ENCODE measurements around the gene FNDC4. TPM values are rescaled to one million over a fixed set of nuclear protein-coding genes. Genes with fewer than 3 reads are reported as not detected.

The FNDC4 gene
- total and polyA plus RNA-seq, 2 of the 8 experiments (the other 6 are each of a cell fraction or from before 2014, with no cell fraction given): 14.1 to 14.7 TPM

DNA sequence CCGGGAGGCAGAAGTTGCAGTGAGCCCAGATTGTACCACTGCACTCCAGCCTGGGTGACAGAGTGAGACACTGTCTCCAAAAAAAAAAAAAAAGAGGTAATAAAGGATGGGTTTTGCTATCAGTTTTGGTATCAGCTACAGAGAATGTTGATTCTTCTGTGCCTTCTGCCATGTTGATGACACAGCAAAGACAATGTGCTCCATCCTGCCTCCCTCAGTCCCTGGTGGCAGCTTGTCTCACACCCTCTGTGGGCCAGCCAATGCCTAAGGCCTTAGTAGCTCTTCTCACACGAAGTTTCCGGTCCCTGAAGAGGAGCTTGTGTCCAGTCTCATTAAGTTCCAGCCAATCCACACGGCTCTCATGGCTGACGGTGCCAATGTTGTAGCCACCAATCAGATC, 23.0 kb downstream of the FNDC4 start:
- H2BK120ac ChIP-seq (replicated peaks; ENCODE audit: low read depth, low read length): no peak overlapping the region
- ChIA-PET CTCF (ENCODE audit: partially characterized antibody) (interaction anchor here (1.0 kb wide), 1 partner anchor 210 kb away, joined by 3 read pairs; no protein-coding TSS in a partner anchor), POLR2A (ENCODE audit: partially characterized antibody) (no interaction called here)
- 90% methylated on average over 5 of the region's 5 CpGs; no CpG with 5 or more reads in 1 of the 2 experiments for WGBS, 2 experiments (ENCODE audit: extremely low coverage in 1 of 2, insufficient coverage in 1 of 2, insufficient read length in 1 of 2, insufficient replicate concordance in 2 of 2, low coverage in 1 of 2, low lambda C conversion rate in 2 of 2, missing lambda C conversion rate in 1 of 2)
- H3K23me2 ChIP-seq (ENCODE audit: low read depth, low read length): no peaks in the 10 kb centered on the region
- H3K4ac ChIP-seq (replicated peaks; ENCODE audit: insufficient read length, low read depth, low read length): no peak overlapping the region
- no peaks in the 10 kb centered on the region for H3K4me1 ChIP-seq (replicated peaks in 1 of 4; ENCODE audit: control insufficient read depth in 3 of 4, insufficient read depth in 4 of 4, low read length in 3 of 4)
- H3K4me2 ChIP-seq (ENCODE audit: insufficient read depth in 1 of 2, low read depth in 2 of 2, low read length in 2 of 2): no peak overlapping the region
- no peaks in the 10 kb centered on the region for H4K20me1 ChIP-seq (replicated peaks in 1 of 2; ENCODE audit: control insufficient read depth in 1 of 2, insufficient read depth in 2 of 2, low read length in 2 of 2)
- H3K23ac ChIP-seq (ENCODE audit: insufficient read length): no peak overlapping the region
- H3K9ac ChIP-seq (replicated peaks in 1 of 4; ENCODE audit: extremely low read depth in 1 of 4, low read depth in 3 of 4, low read length in 3 of 4): no peak overlapping the region
- no peak overlapping the region for H2AK5ac ChIP-seq (ENCODE audit: low read depth, low read length)
- H3K18ac ChIP-seq (ENCODE audit: extremely low read depth, low read length): no peak overlapping the region
- FAIRE-seq (no peak), DNase-seq (ENCODE audit: low read depth in 1 of 2, low spot score in 2 of 2) (no peak)
- H3K27me3 ChIP-seq (replicated peaks in 1 of 4; ENCODE audit: control insufficient read depth in 3 of 4, extremely low read depth in 1 of 4, insufficient read depth in 3 of 4, low read length in 3 of 4): no peaks in the 10 kb centered on the region
- H4K5ac ChIP-seq (ENCODE audit: insufficient read length, low read depth, low read length): no peak overlapping the region
- no peaks in the 10 kb centered on the region for H3K9me3 ChIP-seq (ENCODE audit: insufficient read depth in 2 of 2, low read depth in 1 of 2, low read length in 1 of 2)
- H2BK12ac ChIP-seq (ENCODE audit: low read depth, low read length): no peak overlapping the region
- H3K27ac ChIP-seq (ENCODE audit: low read depth, low read length): no peak overlapping the region
- H2AFZ ChIP-seq (ENCODE audit: low read length): no peak overlapping the region
- no peak overlapping the region for H3K14ac ChIP-seq (ENCODE audit: insufficient read length)
- no peak overlapping the region for H4K8ac ChIP-seq (ENCODE audit: extremely low read depth, insufficient read depth, low read length)
- no peak overlapping the region for H3K56ac ChIP-seq (replicated peaks; ENCODE audit: insufficient read length, low read depth, low read length)
- H3K4me3 ChIP-seq (ENCODE audit: extremely low read depth in 1 of 4, insufficient read depth in 2 of 4, low read depth in 3 of 4, low read length in 4 of 4): no peak overlapping the region
- H2BK15ac ChIP-seq (ENCODE audit: low read length): no peak overlapping the region
- no peak overlapping the region for H2BK5ac ChIP-seq (ENCODE audit: low read depth, low read length)
- H3K79me1 ChIP-seq (ENCODE audit: low read depth, low read length): no peaks in the 10 kb centered on the region
- H3K79me2 ChIP-seq (ENCODE audit: control insufficient read depth in 1 of 2, insufficient read depth in 2 of 2, low read length in 2 of 2): no peaks in the 10 kb centered on the region
- no peak overlapping the region for H2BK20ac ChIP-seq (ENCODE audit: low read length)
- H3K36me3 ChIP-seq (ENCODE audit: control insufficient read depth in 2 of 4, insufficient read depth in 4 of 4, low read length in 3 of 4): peaks cover 0 to 6% (median 3%) of the 10 kb centered on the region in 4 experiments; a peak in 4 of 8 replicates
- no peak overlapping the region for H4K91ac ChIP-seq (replicated peaks; ENCODE audit: insufficient read length, low read length)
- no peak for TF ChIP-seq GTF2F1 (IDR thresholded peaks at IDR 0.05; ENCODE audit: borderline replicate concordance, low read depth, low read length)
- TF ChIP-seq HDAC2 (IDR thresholded peaks at IDR 0.05; ENCODE audit: borderline replicate concordance in 1 of 2, low read depth in 2 of 2, low read length in 2 of 2): no peak
- TF ChIP-seq CEBPB (IDR thresholded peaks at IDR 0.05; ENCODE audit: low read depth, low read length): no peak
- TF ChIP-seq SIRT6 (IDR thresholded peaks at IDR 0.05; ENCODE audit: low read length): no peak
- no peak for TF ChIP-seq PHF8 (conservative IDR thresholded peaks at IDR 0.05; ENCODE audit: low read depth, low read length)
- no peak for TF ChIP-seq EZH2 (IDR thresholded peaks at IDR 0.05; ENCODE audit: low read depth, low read length, severe bottlenecking)
- TF ChIP-seq TAF7 (optimal IDR thresholded peaks at IDR 0.05; ENCODE audit: borderline replicate concordance, low read depth, low read length): no peak
- TF ChIP-seq BRCA1 (IDR thresholded peaks at IDR 0.05; ENCODE audit: low read depth, low read length): no peak
- no peak for TF ChIP-seq HDAC6 (IDR thresholded peaks at IDR 0.05; ENCODE audit: low read depth, low read length)
- no peak for TF ChIP-seq MAFK (IDR thresholded peaks at IDR 0.05; ENCODE audit: low read depth, low read length)
- TF ChIP-seq CBX8 (IDR thresholded peaks at IDR 0.05; ENCODE audit: borderline replicate concordance, low read depth, low read length): no peak
- TF ChIP-seq KDM4A (IDR thresholded peaks at IDR 0.05; ENCODE audit: low read depth, low read length, severe bottlenecking): no peak
- TF ChIP-seq JUND (IDR thresholded peaks at IDR 0.05; ENCODE audit: low read length): no peak
- no peak for TF ChIP-seq NANOG (IDR thresholded peaks at IDR 0.05; ENCODE audit: insufficient read depth, low read depth, low read length, poor library complexity, severe bottlenecking)
- no peak for TF ChIP-seq TEAD4 (IDR thresholded peaks at IDR 0.05; ENCODE audit: low read depth, low read length)
